HCT116 (cell line): ENCODE measurements around the gene TENM4. TPM values are rescaled to one million over a fixed set of nuclear protein-coding genes. Genes with fewer than 3 reads are reported as not detected.

ENCODE experiments used
- ATAC-seq: fragments of 200-7000 bp; cut with Tn5 transposase; 2 replicates; pipeline ENCODE4 v1.9.1; 2020; ENCODE audit warnings: mild to moderate bottlenecking, moderate library complexity
- BruUV-seq: library from RNA; stranded (reverse); fragments of 400-500 nt; replicated peaks from 2 replicates; lab custom pipeline; 2021; lab: Mats Ljungman, UMichigan
- CTCF ChIA-PET: fragments of 300-600 bp; sonication (Branson Sonifier 250); formaldehyde crosslinking; loops from one replicate; lab custom pipeline; 2021; ENCODE audit warnings: antibody characterized with exemption; lab: Charles Lee
- POLR2A ChIA-PET: fragments of 300-600, 350-600 bp; sonication (Branson Sonifier 250); formaldehyde crosslinking; loops from one replicate; lab custom pipeline; 2021; ENCODE audit warnings: antibody characterized with exemption; lab: Charles Lee
- RAD21 ChIA-PET, 2 experiments: fragments of 300-600 bp; sonication (Branson Sonifier 250); formaldehyde crosslinking; loops; one replicate each; lab custom pipeline; 2023; ENCODE audit warnings: low total read pairs in 2 of 2; ENCODE audit not compliant: uncharacterized antibody in 2 of 2, unreplicated experiment in 2 of 2, low non-redundant PET in 1 of 2; lab: Charles Lee
- DNase-seq: peaks from one replicate; pipeline ENCODE4 v3.0.0-alpha.2; 2010; ENCODE audit warnings: low read depth, low spot score
- H2AFZ ChIP-seq: fragments of 200-600 bp; shearing (Covaris generic), sonication (generic); 2 replicates; pipeline ENCODE4 v1.6.1; 2017; ENCODE audit warnings: low read depth, mixed run types, mixed read lengths, antibody characterized with exemption, low read length; ENCODE audit not compliant: poor library complexity, severe bottlenecking
- H3K27ac ChIP-seq: 2 replicates; pipeline ENCODE4 v1.5.1; 2012; ENCODE audit warnings: low read depth, low read length
- H3K27me3 ChIP-seq: fragments of 200-600 bp; sonication (generic); 2 replicates; pipeline ENCODE4 v1.6.1; 2016; ENCODE audit warnings: mixed run types, low read length, mixed read lengths; ENCODE audit not compliant: insufficient read depth
- H3K36me3 ChIP-seq, 2 experiments: fragments of 200-500 bp in 1 of 2; fragments of 200-600 bp in 1 of 2; sonication (Bioruptor generic) in 1 of 2; sonication (generic) in 1 of 2; 2 replicates each; pipeline versions ENCODE4 v1.5.1 to v1.6.1; 2014 to 2016; ENCODE audit warnings: low read length in 2 of 2, inconsistent platforms in 1 of 2, mixed read lengths in 1 of 2, mixed run types in 1 of 2; ENCODE audit not compliant: insufficient read depth in 2 of 2, control insufficient read depth in 1 of 2
- H3K4me1 ChIP-seq, 2 experiments: fragments of 200-600 bp in 1 of 2; sonication (generic) in 1 of 2; 2 replicates each; pipeline versions ENCODE4 v1.5.1 to v1.6.1; 2012 to 2017; ENCODE audit warnings: low read length in 2 of 2, inconsistent platforms in 1 of 2, mild to moderate bottlenecking in 1 of 2, mixed read lengths in 1 of 2, mixed run types in 1 of 2, moderate library complexity in 1 of 2; ENCODE audit not compliant: insufficient read depth in 2 of 2, control insufficient read depth in 1 of 2
- H3K4me2 ChIP-seq: fragments of 200-600 bp; sonication (generic); 2 replicates; pipeline ENCODE4 v1.6.1; 2017; ENCODE audit warnings: mixed run types, low read length, mixed read lengths
- H3K4me3 ChIP-seq, 2 experiments: fragments of 200-600 bp in 1 of 2; sonication (generic) in 1 of 2; replicated peaks in 1 of 2; 2 replicates each; pipeline ENCODE4 v1.5.1; 2011 to 2016; ENCODE audit warnings: low read length in 2 of 2, control low read depth in 1 of 2, low read depth in 1 of 2, mild to moderate bottlenecking in 1 of 2, mixed read lengths in 1 of 2, mixed run types in 1 of 2
- H3K79me2 ChIP-seq: fragments of 200-600 bp; sonication (generic); 2 replicates; pipeline ENCODE4 v1.6.1; 2017; ENCODE audit warnings: mild to moderate bottlenecking, mixed run types, low read length, moderate library complexity, mixed read lengths; ENCODE audit not compliant: insufficient read depth
- H3K9ac ChIP-seq: fragments of 200-600 bp; sonication (generic); 2 replicates; pipeline ENCODE4 v1.6.1; 2016; ENCODE audit warnings: low read length, mixed read lengths
- H3K9me2 ChIP-seq: fragments of 200-600 bp; sonication (generic), shearing (Covaris generic); 2 replicates; pipeline ENCODE4 v1.6.1; 2017; ENCODE audit warnings: mixed run types, mild to moderate bottlenecking, moderate library complexity; ENCODE audit not compliant: insufficient read depth
- H3K9me3 ChIP-seq, 2 experiments: fragments of 200-500 bp in 1 of 2; fragments of 200-600 bp in 1 of 2; sonication (Bioruptor generic) in 1 of 2; sonication (generic) in 1 of 2; 2 replicates each; pipeline ENCODE4 v1.6.1; 2014 to 2017; ENCODE audit warnings: low read length in 2 of 2, mixed read lengths in 2 of 2, inconsistent platforms in 1 of 2, low read depth in 1 of 2, mild to moderate bottlenecking in 1 of 2, mixed run types in 1 of 2, moderate library complexity in 1 of 2; ENCODE audit not compliant: control insufficient read depth in 1 of 2, insufficient read depth in 1 of 2
- H4K20me1 ChIP-seq: fragments of 200-600 bp; sonication (generic), shearing (Covaris generic); 2 replicates; pipeline ENCODE4 v1.6.1; 2017; ENCODE audit warnings: mixed run types, mild to moderate bottlenecking, moderate library complexity; ENCODE audit not compliant: insufficient read depth
- ATF3 ChIP-seq: IDR thresholded peaks from 2 replicates; pipeline ENCODE4 v1.6.1; 2012
- CBX3 ChIP-seq: IDR thresholded peaks from 2 replicates; pipeline ENCODE4 v1.6.1; 2012; ENCODE audit warnings: low read depth
- CEBPB ChIP-seq: IDR thresholded peaks from 2 replicates; pipeline ENCODE4 v1.6.1; 2012; ENCODE audit warnings: low read depth
- CTCF ChIP-seq, 3 experiments: fragments of 200-600 bp in 1 of 3; sonication (generic) in 1 of 3; IDR thresholded peaks in 2 of 3; conservative IDR thresholded peaks in 1 of 3; 2 replicates each; pipeline ENCODE4 v1.5.1; 2012 to 2017; ENCODE audit warnings: low read depth in 2 of 3, low read length in 2 of 3, antibody characterized with exemption in 1 of 3, borderline replicate concordance in 1 of 3, control low read depth in 1 of 3, mild to moderate bottlenecking in 1 of 3, mixed read lengths in 1 of 3, mixed run types in 1 of 3, moderate library complexity in 1 of 3; ENCODE audit not compliant: insufficient read depth in 1 of 3
- EGR1 ChIP-seq: IDR thresholded peaks from 2 replicates; pipeline ENCODE4 v1.6.1; 2012; ENCODE audit warnings: low read depth
- ELF1 ChIP-seq: IDR thresholded peaks from 2 replicates; pipeline ENCODE4 v1.6.1; 2012; ENCODE audit warnings: low read depth, borderline replicate concordance
- FOSL1 ChIP-seq: IDR thresholded peaks from 2 replicates; pipeline ENCODE4 v1.6.1; 2012; ENCODE audit warnings: low read depth
- JUND ChIP-seq: IDR thresholded peaks from 2 replicates; pipeline ENCODE4 v1.6.1; 2012
- POLR2A ChIP-seq: IDR thresholded peaks from 2 replicates; pipeline ENCODE4 v1.7.0; 2011; ENCODE audit warnings: borderline replicate concordance; ENCODE audit not compliant: insufficient read depth, insufficient read length; ENCODE audit errors: extremely low read depth
- POLR2AphosphoS5 ChIP-seq: IDR thresholded peaks from 2 replicates; pipeline ENCODE4 v1.6.1; 2011; ENCODE audit warnings: mild to moderate bottlenecking, low read depth, low read length, moderate library complexity
- RAD21 ChIP-seq: IDR thresholded peaks from 2 replicates; pipeline ENCODE4 v1.6.1; 2012; ENCODE audit warnings: low read depth, mild to moderate bottlenecking
- REST ChIP-seq: IDR thresholded peaks from 2 replicates; pipeline ENCODE4 v1.6.1; 2012; ENCODE audit warnings: low read depth
- SIN3A ChIP-seq: IDR thresholded peaks from 2 replicates; pipeline ENCODE4 v1.6.1; 2012; ENCODE audit warnings: low read depth
- SP1 ChIP-seq: IDR thresholded peaks from 2 replicates; pipeline ENCODE4 v1.6.1; 2012; ENCODE audit warnings: low read depth
- SRF ChIP-seq: IDR thresholded peaks from 2 replicates; pipeline ENCODE4 v1.6.1; 2012; ENCODE audit warnings: low read depth
- TCF7L2 ChIP-seq: IDR thresholded peaks from 2 replicates; pipeline ENCODE4 v1.7.0; 2011; ENCODE audit warnings: borderline replicate concordance, inconsistent platforms; ENCODE audit not compliant: insufficient read depth, insufficient read length; ENCODE audit errors: extremely low read depth
- YY1 ChIP-seq: IDR thresholded peaks from 2 replicates; pipeline ENCODE4 v1.6.1; 2011; ENCODE audit warnings: low read length, low read depth, moderate library complexity, mild to moderate bottlenecking; ENCODE audit not compliant: insufficient replicate concordance; ENCODE audit errors: extremely low read depth
- ZBTB33 ChIP-seq: IDR thresholded peaks from 2 replicates; pipeline ENCODE4 v1.6.1; 2011; ENCODE audit warnings: mild to moderate bottlenecking, low read length, moderate library complexity; ENCODE audit not compliant: insufficient replicate concordance; ENCODE audit errors: extremely low read depth
- ZNF274 ChIP-seq: fragments of 200-500 bp; sonication (Bioruptor generic); IDR thresholded peaks from 2 replicates; pipeline ENCODE4 v1.6.1; 2014; ENCODE audit warnings: mild to moderate bottlenecking, low read depth, low read length, inconsistent platforms
- intact Hi-C: fragments of 100-400 bp; cut with micrococcal nuclease; formaldehyde crosslinking; loops from 2 replicates; pipeline ENCODE4 v1.10.0; 2022
- total RNA-seq: library from RNA; stranded (reverse); gene quantifications from one replicate; pipeline ENCODE4 v1.2.1, GENCODE V29; 2021; ENCODE audit not compliant: unreplicated experiment

The TENM4 gene
- total RNA-seq, 1 experiment from 2014 or later: 0.05 TPM

- H2AFZ ChIP-seq: no peak overlapping the region
- CTCF ChIA-PET: interaction anchor here (5.5 kb wide), 1 partner anchor 457 kb away, joined by 54 read pairs; no protein-coding TSS in a partner anchor
Measured at GRCh38 chr11:79102840-79103239, 338.0 kb downstream of the TENM4 start.

More at GRCh38 chr11:79102840-79103239, 338.0 kb downstream of the TENM4 start:
- DNase-seq (no peak), ATAC-seq (no peak)
- Histone ChIP-seq H4K20me1 (no peaks in the 10 kb centered on the region), H3K9me3 (no peaks in the 10 kb centered on the region), H3K4me1 (no peaks in the 10 kb centered on the region), H3K36me3 (no peaks in the 10 kb centered on the region), H3K79me2 (no peaks in the 10 kb centered on the region), H3K4me3 (no peak overlapping the region), H3K27me3 (peaks cover 33% of the 10 kb centered on the region), H3K9me2 (no peaks in the 10 kb centered on the region), H3K9ac (no peak overlapping the region), H3K4me2 (no peak overlapping the region), H3K27ac (no peak overlapping the region)
- BruUV-seq: no TSS peak
- POLR2A ChIA-PET: no interaction called here
- TF ChIP-seq POLR2AphosphoS5: no peak
- no peak for TF ChIP-seq CTCF (IDR thresholded peaks at IDR 0.05 in 2 of 3, conservative IDR thresholded peaks at IDR 0.05 in 1 of 3; ENCODE audit: borderline replicate concordance in 1 of 3, insufficient read depth in 1 of 3, low read depth in 2 of 3, low read length in 2 of 3)
- no peak for TF ChIP-seq REST
- TF ChIP-seq ELF1: no peak
- TF ChIP-seq ZNF274: no peak
- no peak for TF ChIP-seq FOSL1
- no peak for TF ChIP-seq EGR1
- no peak for TF ChIP-seq SIN3A
- TF ChIP-seq YY1: no peak
- no peak for TF ChIP-seq POLR2A
- no peak for TF ChIP-seq SRF
- TF ChIP-seq CEBPB: no peak
- TF ChIP-seq ZBTB33: no peak
- no peak for TF ChIP-seq CBX3
- TF ChIP-seq JUND: no peak
- no peak for TF ChIP-seq RAD21
- no peak for TF ChIP-seq ATF3
- no peak for TF ChIP-seq SP1
- no peak for TF ChIP-seq TCF7L2
- RAD21 ChIA-PET: no interaction called here
- intact Hi-C loops: no loop called here
